Stimulated activated CD8-positive, alpha-beta memory T cell treated with anti-CD3 and anti-CD28 coated beads, Interleukin-15, amount 100 ng/mL, for 48 hours (primary cell): ENCODE results near the gene GSTM2.

Source experiments
- DNase-seq, 2 donors: peaks; one replicate each; pipeline ENCODE4 v3.0.0-alpha.2; 2020; ENCODE audit warnings: low read depth in 2 of 2

Gene GSTM2

GRCh38 chr1:109714661-109715372 is 47.0 kb downstream of the GSTM2 start:
- no peak for DNase-seq

GRCh38 chr1:109716121-109716520 is 48.3 kb downstream of the GSTM2 start:
- no peak for DNase-seq

DNA sequence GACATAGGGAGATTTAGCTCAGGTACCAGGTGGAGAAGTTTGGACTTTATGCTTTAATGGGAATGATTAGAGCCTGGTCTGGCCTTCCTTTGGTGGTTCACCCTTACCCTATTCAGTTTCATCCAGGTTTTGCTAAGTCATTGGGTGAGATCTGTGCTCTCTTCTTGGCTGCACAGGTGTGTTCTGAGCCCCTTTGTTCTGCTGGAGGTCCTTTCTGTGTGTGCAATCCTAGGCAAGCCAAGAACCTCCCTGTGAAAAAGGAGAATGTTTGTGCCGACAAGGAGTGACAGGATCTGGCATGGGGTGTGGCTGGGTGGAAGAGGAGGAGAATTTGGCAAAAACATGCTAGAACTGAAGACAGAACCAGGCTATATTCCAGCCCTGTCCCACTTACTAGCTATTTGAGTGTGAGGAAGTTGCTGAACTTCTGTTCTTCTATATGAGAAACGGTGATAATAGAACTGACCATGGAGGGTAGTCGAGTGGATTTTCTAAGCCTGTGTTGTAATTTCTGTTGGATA is 48.8 kb downstream of the GSTM2 start:
- no peak for DNase-seq

DNA sequence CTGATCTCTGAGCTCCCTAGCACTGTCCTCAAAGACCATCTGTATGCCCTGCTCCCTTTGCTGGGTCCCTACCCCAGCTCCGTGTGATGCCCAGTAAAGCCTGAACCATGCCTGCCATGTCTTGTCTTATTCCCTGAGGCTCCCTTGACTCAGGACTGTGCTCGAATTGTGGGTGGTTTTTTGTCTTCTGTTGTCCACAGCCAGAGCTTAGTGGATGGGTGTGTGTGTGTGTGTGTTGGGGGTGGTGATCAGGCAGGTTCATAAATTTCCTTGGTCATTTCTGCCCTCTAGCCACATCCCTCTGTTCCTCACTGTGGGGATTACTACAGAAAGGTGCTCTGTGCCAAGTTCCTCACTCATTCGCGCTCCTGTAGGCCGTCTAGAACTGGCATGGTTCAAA is 49.9 kb downstream of the GSTM2 start:
- no peak for DNase-seq

- DNase-seq, result no peak
Measured at GRCh38 chr1:109718495-109718894, 50.6 kb downstream of the GSTM2 start.

GRCh38 chr1:109719337-109719837 is 51.5 kb downstream of the GSTM2 start:
- no peak for DNase-seq

- DNase-seq, result no peak
Measured at GRCh38 chr1:109721042-109721441, 53.2 kb downstream of the GSTM2 start.

GRCh38 chr1:109721971-109722370 is 54.1 kb downstream of the GSTM2 start:
- DNase-seq, result no peak

DNA sequence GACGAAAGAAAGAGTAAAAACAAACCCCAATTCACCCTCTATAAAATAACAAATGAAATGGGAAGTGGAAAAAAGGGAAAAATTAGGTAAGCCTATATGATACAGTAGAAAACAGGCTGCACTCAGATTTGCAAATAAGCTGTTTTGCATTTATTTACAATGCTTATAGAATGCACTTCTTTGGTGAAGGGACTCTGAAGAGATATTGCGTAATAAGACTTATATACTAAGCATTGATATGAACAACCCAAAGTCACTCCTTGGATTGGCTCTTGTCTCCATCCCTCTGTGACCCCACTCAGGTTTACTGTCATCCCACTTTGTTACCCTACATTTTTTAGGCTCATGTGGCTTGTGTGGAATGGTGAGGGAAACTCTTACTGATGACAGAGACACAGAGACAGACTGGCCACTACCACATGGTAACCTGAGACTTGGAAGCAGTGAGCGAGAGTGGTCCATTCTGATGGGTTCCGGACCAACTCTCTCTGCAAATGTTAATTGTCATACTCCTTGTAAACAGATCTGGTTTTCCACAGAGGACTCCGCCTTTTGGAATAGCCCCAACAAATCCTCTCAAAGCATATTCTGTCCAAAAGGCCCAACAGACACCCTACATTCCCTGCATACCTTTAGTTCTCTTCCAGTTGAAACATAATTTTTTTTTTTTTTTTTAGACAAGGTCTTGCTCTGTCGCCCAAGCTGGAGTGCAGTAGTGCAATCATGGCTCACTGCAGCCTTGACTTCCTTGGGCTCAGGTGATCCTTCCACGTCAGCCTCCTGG is 55.2 kb downstream of the GSTM2 start:
- no peak for DNase-seq
